Measurements from ENCODE around the gene PEX6. TPM values are rescaled to one million over a fixed set of nuclear protein-coding genes. Genes with fewer than 3 reads are reported as not detected.

The PEX6 gene
- total RNA-seq, 4 donors from 2014 or later, result 23.7 to 39.9 (median 28.4) TPM

GRCh38 chr6:42938987-42939809 lies 39.8 kb downstream of the PEX6 start:
- no peak for DNase-seq
- no peak overlapping the region for H3K4me3 ChIP-seq (replicated peaks in 1 of 3)
- H3K9me3 ChIP-seq, result no peaks in the 10 kb centered on the region
- no peaks in the 10 kb centered on the region for H3K27me3 ChIP-seq
- no peak overlapping the region for H3K27ac ChIP-seq
- WGBS, 2 donors, result 84 to 91% methylated on average over 9 of the region's 9 CpGs
- no peak for TF ChIP-seq CTCF (IDR thresholded peaks at IDR 0.05)
- TF ChIP-seq POLR2A (IDR thresholded peaks at IDR 0.05), result no peak
- no peaks in the 10 kb centered on the region for H3K4me1 ChIP-seq
- intact Hi-C loops (cut with DNase I), result no loop called here
- H3K36me3 ChIP-seq, result peaks cover 24 to 41% of the 10 kb centered on the region in 2 donors

GRCh38 chr6:42938428-42938796 lies 40.6 kb downstream of the PEX6 start:
- DNase-seq, result no peak
- H3K9me3 ChIP-seq, result no peaks in the 10 kb centered on the region
- peaks cover 24 to 41% of the 10 kb centered on the region in 2 donors for H3K36me3 ChIP-seq
- H3K27ac ChIP-seq, result no peak overlapping the region
- intact Hi-C loops (cut with DNase I), result no loop called here
- no peaks in the 10 kb centered on the region for H3K4me1 ChIP-seq
- 81 to 94% methylated on average over 3 to 5 of the region's 5 CpGs for WGBS, 2 donors
- TF ChIP-seq POLR2A (IDR thresholded peaks at IDR 0.05) (no peak), CTCF (IDR thresholded peaks at IDR 0.05) (no peak)
- no peaks in the 10 kb centered on the region for H3K27me3 ChIP-seq
- no peak overlapping the region for H3K4me3 ChIP-seq (replicated peaks in 1 of 3)

- H3K27me3 ChIP-seq, result no peaks in the 10 kb centered on the region
- TF ChIP-seq CTCF (IDR thresholded peaks at IDR 0.05) (no peak), POLR2A (IDR thresholded peaks at IDR 0.05) (no peak)
- 93 to 95% methylated on average over 13 of the region's 13 CpGs for WGBS, 2 donors
- DNase-seq, result no peak
- H3K4me1 ChIP-seq, result no peaks in the 10 kb centered on the region
- no peak overlapping the region for H3K27ac ChIP-seq
- H3K9me3 ChIP-seq, result no peaks in the 10 kb centered on the region
- no peak overlapping the region for H3K4me3 ChIP-seq (replicated peaks in 1 of 3)
- intact Hi-C loops (cut with DNase I), result no loop called here
- H3K36me3 ChIP-seq, result peaks cover 24 to 41% of the 10 kb centered on the region in 2 donors
Measured at GRCh38 chr6:42937548-42938427, 41.2 kb downstream of the PEX6 start.

GRCh38 chr6:42936398-42936797 lies 42.6 kb downstream of the PEX6 start:
- intact Hi-C loops (cut with DNase I), result no loop called here
- H3K9me3 ChIP-seq, result no peaks in the 10 kb centered on the region
- no peaks in the 10 kb centered on the region for H3K27me3 ChIP-seq
- peaks cover 24 to 41% of the 10 kb centered on the region in 2 donors for H3K36me3 ChIP-seq
- WGBS, 2 donors, result 91% methylated on average over 11 of the region's 11 CpGs
- H3K4me3 ChIP-seq (replicated peaks in 1 of 3), result no peak overlapping the region
- H3K4me1 ChIP-seq, result no peaks in the 10 kb centered on the region
- TF ChIP-seq POLR2A (IDR thresholded peaks at IDR 0.05) (no peak), CTCF (IDR thresholded peaks at IDR 0.05) (no peak)
- H3K27ac ChIP-seq, result no peak overlapping the region
- DNase-seq, result no peak
